ENCODE results near the gene SUFU.

Gene SUFU

DNA sequence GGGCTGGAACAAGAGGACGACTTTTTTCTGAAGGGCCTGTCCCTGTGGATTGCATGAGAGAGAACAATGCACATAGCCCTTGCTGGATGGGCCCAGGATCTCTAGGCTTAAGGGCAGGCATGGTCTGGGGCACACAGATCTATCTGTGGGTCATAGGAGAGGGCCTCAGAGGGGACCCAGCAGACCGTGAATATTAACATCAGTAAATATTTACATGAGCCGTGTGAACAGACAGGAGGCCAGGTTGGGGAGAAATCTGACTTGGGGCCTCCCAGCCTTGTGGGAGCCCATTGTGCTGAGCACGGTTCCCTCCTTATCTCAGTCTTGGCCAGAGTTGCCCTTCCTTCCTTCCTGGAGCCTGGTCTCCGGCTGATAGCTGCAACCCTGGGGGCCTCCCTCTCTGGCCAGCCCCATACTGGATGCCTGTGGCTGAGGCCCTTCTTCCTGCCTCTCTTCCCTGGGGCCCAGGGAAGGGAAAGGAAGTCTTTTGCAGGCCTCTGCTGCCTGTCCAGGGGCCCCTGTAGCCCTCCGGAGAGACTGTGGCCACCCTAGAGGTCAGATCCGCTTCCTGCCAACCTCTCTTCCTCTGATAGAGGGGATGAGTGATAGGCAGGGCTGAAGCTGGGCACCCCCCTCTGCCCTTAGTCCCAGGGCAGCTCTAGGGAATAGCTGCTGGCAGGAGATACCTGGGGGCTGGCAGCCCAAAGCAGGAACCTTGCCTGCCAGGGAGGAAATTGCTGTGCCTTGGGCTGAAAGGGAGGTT is 96.0 kb downstream of the SUFU start:
- DNase-seq, result no peak

DNA sequence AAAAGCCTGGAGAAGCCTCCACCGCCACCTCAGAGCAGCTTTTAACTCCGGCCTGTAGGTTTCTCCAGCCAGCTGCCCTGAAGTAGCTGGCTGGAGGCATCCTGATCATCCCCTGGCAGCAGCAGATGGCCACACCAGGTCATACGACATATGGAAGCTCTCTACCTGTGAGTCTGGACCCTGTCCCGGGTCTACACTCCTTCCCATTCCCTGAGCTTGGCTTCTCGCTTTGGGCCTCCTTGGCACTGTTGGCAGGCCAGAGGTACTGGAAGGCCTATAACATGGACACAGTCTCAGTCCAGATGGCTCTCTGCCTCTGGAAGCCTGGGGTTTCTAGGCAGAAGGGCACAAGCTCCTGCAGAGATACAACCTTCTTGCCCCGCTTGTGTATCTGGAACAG is 97.0 kb downstream of the SUFU start:
- DNase-seq, result no peak

DNA sequence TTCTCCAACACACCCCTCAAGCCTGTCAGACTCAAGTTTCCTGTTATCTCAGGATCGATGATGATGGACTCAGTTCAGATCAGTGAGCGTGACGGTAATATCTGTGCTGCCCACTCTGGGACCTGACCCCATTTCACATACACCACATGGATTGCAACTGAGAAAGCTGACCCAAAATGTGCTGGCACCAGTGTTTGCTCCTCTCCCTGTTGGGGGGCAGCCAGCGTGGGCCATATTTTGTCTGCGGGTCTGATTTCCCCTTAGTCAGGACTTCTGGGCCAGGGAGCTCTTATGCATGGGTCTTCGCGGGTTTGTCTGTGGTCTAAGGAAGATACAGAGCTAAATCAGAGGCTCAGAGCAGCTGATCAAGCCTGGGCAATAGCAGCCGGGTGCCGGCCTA is 97.9 kb downstream of the SUFU start:
- no peak for DNase-seq

DNA sequence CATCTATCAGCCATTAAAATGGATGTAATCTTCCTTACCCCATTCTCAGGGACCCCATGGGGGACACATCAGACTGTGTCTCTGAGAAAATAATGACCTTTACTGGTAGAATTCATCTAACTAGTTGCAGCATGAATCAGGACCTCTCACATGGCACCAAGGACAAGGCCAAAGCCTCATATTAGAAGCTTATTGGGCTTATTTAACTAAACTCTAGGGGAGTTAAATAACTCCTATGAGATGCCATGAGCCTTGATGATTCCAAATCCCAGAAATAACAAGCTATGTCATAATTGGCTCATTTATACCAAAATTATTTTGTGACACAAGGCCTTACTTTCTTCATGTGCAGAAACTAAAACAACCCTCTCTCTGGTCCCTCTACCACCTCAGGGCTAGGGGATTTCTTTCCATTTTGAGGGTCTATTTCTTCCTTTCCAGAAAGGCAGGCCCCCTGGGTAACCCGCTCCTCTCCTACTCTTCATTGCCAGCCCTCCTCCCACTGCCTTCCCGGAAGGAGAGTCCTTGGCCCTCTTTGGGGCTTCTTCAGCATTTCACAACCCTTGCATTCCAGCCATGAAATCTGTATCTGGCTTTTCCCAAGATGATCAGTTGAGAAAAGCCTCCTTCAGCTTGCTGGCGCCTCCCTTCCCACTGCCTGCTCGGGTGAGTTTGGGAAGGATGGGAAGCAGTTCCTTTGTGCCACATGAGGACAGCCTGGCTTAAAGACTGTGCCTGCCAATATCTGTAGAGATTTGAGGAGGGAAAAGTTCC is 98.7 kb downstream of the SUFU start:
- no peak for DNase-seq

GRCh38 chr10:102603946-102604345 is 100.2 kb downstream of the SUFU start:
- DNase-seq, result no peak

DNA sequence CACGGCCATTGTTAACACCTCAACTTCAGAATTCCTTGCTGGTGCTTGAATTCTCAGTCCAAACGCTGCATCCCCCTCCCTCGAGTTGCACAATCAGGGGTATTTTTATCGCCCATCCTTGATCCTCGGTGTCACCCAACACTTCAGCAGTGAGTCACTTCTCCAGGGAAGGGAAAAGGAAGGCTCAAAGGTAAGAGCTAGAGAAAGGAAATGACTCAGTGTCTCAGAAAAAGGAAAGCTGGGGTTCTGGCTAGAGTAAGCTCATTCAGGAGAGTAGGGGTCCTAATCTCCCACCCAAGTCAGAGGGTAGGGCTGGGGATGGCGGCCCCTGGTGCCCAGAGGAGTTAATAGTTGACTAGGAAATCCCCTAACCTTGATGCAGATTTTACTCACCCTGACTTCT is 100.7 kb downstream of the SUFU start:
- DNase-seq, result no peak

DNA sequence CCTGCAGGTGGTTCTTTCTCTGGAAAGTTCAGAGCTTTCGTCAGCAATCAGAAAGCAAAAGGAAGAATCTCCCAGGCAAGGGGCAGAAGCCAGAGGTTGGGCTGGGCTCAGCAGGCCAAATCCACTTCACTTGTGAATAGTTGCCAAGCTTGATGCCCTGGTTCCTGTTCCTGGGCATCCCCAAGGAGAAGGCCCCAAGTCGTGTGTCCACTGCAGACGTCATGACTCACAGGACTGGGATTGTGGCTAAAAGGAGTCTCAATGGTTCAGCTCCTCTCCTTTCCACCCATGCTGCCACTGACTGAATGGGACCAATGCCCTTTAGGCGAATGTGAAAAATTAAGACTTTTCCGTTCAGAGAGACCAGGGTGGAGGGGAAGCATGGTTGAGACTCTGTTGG is 101.9 kb downstream of the SUFU start:
- DNase-seq, result no peak

GRCh38 chr10:102608487-102608886 is 104.7 kb downstream of the SUFU start:
- no peak for DNase-seq

- no peak for DNase-seq
Measured at GRCh38 chr10:102610441-102610887, 106.7 kb downstream of the SUFU start.

DNA sequence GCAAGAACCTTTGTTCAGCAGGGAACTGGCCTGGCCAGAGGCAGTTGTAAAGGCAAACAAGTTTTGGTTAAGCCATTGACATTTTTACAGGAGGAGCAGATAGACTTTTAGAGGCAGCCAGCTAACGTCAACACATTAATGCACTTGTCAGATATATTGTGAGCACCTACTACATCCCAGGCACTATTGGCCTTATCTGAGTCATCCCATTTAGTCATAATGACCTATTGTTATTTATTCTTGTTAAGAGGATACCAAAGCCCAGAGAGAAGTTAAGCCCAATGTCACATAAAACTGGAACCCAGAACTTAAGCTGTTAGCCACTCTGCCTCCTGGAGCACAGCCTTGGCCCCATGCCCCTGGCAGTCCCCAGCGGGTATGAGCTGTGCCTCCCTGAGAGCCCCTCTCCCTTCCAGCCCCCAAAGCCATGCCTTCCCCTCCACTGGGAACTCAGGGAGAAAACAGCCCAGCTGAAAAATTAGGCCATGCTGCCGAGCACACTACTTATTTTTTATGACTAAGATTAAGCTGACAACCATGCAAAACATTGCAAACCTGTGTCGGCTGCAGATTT is 107.8 kb downstream of the SUFU start:
- DNase-seq, result no peak

- no peak for DNase-seq
Measured at GRCh38 chr10:102612964-102613275, 109.1 kb downstream of the SUFU start.

DNA sequence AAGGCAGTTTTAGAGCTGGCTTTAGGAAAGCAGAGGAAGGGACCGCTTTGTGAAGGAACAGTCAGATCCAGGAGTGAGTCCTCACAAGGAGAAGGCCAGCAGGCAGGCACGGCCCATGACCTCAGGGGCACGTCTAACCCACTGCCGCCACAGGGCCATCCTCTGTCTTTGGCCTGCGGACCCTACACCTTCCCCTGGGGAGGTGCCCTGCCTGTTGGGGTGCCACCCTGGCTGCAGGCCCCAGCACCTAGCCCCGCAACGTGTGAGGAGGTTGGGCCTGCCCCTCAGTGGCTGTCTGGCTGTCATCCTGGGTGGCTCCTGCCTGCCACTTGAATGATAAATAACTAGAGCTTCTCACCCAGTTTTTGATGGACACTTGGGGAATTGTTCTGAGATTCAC is 109.5 kb downstream of the SUFU start:
- no peak for DNase-seq

GRCh38 chr10:102613785-102614184 is 110.0 kb downstream of the SUFU start:
- no peak for DNase-seq

GRCh38 chr10:102614888-102615287 is 111.1 kb downstream of the SUFU start:
- DNase-seq, result no peak

DNA sequence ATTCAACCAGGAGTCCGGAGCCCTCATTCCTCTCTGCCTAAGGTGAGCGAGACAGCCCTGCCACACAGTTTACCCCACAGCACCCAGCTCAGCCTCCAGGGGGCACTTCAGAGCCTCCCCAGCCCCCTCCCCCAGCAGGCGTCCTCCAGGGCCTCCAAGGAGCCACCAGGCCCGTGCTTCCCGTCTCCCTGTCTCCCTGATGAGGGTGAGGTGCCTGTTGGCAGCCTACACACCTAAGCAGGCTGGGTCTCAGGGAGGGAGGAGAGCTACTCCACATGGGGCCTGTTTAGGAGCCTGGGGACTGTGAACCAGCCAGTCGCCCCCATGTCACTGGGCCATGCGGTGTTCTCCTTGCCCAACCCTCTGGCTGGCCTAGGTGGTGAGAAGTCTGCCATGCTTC is 111.6 kb downstream of the SUFU start:
- DNase-seq, result no peak

GRCh38 chr10:102616066-102616770 is 112.4 kb downstream of the SUFU start:
- DNase-seq, result no peak

GRCh38 chr10:102617041-102617440 is 113.3 kb downstream of the SUFU start:
- DNase-seq, result no peak

DNA sequence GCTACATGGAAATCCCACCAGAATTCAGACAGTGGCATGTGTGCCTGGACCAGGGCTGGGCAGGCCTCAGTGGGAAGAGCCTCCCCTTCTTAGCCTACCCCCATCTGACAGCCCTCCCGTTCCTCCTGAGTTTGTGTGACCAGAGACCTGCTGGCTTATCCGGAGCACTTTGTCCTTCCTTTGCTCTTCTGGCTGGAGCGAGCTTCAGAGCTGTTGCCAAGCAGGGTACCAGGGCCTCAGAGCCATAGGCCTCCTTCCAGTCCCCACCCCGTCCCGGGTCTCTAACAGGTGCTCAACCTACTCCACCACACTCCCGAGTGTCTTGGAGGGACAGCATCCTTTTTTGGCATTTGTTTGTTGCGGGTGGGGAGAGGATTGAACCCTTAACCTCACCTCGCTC is 114.0 kb downstream of the SUFU start:
- DNase-seq, result no peak

DNA sequence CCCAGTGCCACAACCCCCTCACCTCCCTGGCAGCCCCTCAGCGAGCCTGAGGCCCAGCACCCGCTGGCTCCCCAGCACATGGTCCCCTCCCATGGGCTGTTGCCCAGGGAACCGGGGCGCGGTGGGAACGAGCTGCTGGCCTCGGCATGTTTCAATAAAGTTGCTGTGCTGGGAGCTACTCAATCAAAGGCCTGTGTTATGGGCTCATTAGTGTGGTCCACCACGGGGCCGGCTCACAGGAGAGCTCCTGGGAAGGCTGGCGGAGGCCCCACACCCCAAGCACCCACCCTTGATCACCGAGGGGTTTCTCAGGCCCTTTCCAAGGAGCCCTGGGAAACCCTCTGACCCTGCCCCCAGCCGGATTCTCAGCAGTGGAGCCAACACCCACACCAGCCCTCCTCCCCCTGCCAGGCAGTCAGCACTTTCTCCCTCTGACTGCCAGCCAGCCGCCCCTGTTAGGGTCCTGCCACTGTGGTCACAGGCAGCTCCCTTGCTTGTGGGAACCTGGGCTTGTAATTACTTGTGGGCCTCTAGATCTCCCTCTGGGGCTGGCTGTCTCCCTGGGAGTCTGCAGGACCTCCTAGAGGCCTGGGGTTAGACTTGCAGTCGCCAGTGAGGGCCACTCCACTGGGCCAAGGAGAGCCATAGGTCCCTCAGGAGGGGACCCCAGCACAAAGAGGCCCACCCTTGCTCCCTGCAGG is 115.7 kb downstream of the SUFU start:
- DNase-seq, result no peak

- DNase-seq, result no peak
Measured at GRCh38 chr10:102620138-102620590, 116.4 kb downstream of the SUFU start.

DNA sequence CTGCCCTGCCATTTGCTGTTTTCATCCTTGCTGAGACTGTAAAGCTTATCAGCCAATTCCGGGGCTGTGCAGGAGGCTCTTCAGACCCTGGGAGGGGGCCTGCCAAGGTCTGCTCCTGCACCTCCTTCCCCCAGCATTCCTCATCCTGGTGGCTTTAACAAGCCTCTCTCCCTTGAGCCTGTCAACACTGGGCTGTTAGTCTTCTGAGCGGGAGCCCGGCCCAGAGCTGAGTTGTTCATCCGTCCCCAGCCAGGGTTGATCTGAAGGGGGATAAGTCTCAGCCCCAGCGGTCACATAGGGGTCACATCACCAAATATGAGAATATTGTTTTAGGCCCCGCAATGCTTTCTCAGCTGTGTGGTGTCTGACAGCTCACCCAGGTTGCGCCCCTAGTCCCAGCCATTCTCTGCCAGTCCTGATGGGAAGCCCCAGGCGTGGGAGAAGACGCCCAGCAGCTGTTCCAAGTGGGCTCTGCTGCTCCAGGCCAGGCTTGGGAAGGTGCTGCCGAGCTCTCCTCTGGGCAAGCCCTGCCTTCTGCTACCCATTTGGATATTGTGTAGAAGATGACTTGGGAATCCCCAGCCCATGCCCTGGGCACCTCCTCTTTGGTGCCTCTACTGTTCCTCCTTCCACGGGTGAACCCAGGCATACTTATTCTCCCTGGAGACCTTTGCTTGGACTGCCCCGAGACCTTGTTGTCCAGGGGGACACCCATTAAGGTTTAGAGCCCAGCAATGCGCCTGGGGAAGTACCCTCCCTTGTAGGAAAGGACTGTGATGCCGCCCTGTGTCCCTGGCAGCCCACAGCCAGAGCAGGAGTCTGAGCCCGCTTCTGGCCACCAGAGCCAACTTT is 117.0 kb downstream of the SUFU start:
- no peak for DNase-seq
